ENCODE measurements around the gene ELL2. TPM values are rescaled to one million over a fixed set of nuclear protein-coding genes. Genes with fewer than 3 reads are reported as not detected.

The ELL2 gene
- total RNA-seq, 2 experiments from 2014 or later: 75.0 to 78.6 TPM

DNA sequence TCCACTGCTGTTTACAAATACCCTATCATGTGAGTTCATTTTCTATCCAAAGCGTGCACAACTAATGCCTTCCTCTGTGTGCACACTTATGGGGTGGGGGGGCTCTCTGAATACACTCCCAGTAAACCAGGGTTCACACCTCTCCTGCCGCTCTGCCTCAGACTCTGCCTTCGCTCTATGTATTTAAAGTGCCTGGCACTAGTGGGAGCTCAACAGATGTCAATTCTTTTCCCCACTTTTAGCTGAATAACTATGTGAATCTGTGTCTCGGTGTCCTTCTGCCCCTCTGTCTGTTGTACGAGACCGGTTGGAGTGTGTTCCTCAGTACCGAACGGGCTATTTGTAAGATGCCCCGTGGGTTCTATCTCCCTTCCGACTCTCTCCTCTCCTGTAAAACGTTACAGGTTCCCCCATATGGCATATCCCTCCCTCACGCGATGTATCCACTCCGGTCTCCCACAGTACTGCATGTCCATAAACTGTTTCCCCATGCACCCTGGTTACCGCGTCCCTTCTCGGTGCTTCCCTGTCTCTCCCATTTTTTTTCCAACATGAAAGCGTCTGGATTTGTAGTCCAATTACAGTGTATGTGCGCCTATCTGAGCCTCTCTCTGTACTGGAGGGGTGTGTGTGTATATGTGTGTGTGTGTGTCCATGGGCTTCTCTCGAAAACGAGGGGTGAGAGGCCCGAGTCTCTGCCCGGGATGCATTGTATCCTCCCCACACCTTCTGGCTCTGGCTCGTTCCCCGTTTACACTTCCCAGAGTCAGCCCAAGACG, 1.6 kb downstream of the ELL2 start:
- intact Hi-C loops (cut with micrococcal nuclease): loop anchor here (1.0 to 10.0 kb wide), 8 partner anchors 10 to 1225 kb away; partner anchors contain the start of genes ARSK, ERAP1, RHOBTB3 and RIOK2
- H3K27me3 Mint-ChIP-seq (ENCODE audit: low read depth): no peaks in the 10 kb centered on the region

DNA sequence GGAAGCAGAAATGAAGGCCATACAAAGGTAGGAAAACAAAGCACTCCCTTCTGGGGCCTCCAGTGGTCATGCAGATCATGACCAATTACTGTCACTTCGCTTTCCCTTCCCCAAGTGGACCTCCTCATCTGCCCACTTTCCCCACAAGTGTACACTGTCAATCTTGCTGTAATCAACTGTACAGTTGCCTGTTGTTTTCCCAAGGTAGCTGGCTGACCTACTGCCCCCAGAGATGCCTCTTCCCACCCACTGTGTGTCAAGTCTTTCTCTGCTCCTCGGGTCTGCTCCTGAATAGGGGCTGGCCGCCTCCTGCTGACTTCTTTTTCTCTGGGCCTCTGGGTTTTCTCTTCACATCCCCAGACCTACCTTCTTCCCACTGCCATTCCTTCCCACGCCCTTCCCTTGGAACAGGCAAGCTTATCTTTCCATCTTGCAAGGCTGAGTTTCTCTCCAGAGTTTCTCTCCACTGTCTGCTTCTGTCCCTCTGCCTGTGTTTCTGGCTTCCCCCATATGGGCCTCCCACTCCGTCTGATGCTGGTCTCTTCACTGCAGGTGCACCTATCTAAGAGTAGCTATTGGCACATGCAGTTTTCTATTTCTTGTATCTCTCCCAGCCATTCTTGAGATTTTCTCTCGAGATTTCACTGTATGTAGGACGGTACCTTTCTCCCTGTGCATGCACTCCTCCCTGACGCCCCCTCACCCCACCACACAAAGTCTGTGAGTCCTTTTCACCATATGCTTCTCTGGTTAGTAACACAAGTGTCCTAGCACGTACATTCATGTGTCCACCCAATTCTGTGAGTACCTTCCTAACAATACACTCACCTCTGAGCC, 2.4 kb downstream of the ELL2 start:
- Mint-ChIP-seq H3K27me3 (ENCODE audit: low read depth) (no peaks in the 10 kb centered on the region), H3K4me3 (peak overlapping the region; percentile 89), H3K27ac (no peak overlapping the region), H3K4me1 (ENCODE audit: low read depth) (peaks cover 53% of the 10 kb centered on the region), H3K36me3 (ENCODE audit: low read depth) (peaks cover 14% of the 10 kb centered on the region), H3K9me3 (no peaks in the 10 kb centered on the region)
- CTCF ChIA-PET: interaction anchor here (0.7 to 1.2 kb wide), 5 partner anchors 9 to 100 kb away, joined by 3 read pairs; no protein-coding TSS in a partner anchor
- intact Hi-C loops (cut with micrococcal nuclease): no loop called here
- no peak for DNase-seq

More for the DNA sequence above, 1.6 kb downstream of the ELL2 start:
- Mint-ChIP-seq H3K4me1 (ENCODE audit: low read depth) (peaks cover 48% of the 10 kb centered on the region), H3K9me3 (no peaks in the 10 kb centered on the region), H3K36me3 (ENCODE audit: low read depth) (peaks cover 13% of the 10 kb centered on the region), H3K27ac (peak overlapping the region; percentile 89), H3K4me3 (peak overlapping the region; percentile 89)
- CTCF ChIA-PET: interaction anchor here (0.7 to 3.9 kb wide), 6 partner anchors 9 to 376 kb away, joined by 3 to 21 read pairs (median 3); no protein-coding TSS in a partner anchor
- DNase-seq: peak; percentile 13

DNA sequence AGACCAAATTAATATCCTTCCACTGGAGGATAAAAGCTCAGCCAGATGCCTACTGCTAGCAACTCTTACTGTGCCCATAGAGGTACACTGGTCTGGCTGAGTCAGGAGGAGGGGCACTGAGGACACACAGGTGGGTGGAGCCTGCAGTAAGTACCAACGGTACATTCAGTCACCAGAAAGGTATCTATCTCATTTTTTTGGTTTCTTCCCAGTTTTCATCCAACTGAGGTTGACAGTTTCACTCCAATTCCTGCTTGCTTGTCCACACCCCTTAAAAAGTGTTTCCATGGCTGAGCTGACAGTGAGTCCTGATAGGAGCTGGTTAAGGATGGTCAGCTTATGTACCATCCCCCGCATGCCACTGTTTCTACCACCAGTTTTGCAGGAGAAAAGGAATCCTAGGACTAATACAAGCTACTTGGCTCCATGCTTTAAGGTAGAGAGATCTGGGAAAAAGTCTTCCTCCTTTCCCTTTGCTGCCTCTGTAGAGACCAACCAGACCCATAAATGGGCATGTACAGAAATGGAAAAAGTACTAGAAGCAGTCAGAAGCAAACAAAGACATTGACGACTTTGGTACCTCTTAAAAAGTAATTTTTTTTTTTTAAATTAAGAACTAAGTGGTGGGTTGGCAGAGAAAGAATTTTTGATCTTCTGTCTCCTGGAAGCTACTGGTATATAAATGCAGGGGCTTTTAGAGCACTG, 3.2 kb downstream of the ELL2 start:
- peaks cover 52% of the 10 kb centered on the region for H3K4me1 Mint-ChIP-seq (ENCODE audit: low read depth)
- H3K27me3 Mint-ChIP-seq (ENCODE audit: low read depth): no peaks in the 10 kb centered on the region
- intact Hi-C loops (cut with micrococcal nuclease): no loop called here
- peaks cover 14% of the 10 kb centered on the region for H3K36me3 Mint-ChIP-seq (ENCODE audit: low read depth)
- CTCF ChIA-PET: interaction anchor here (0.7 to 1.2 kb wide), 4 partner anchors 9 to 327 kb away, joined by 3 to 4 read pairs (median 3); no protein-coding TSS in a partner anchor
- no peak for DNase-seq
- H3K27ac Mint-ChIP-seq: no peak overlapping the region
- H3K9me3 Mint-ChIP-seq: no peaks in the 10 kb centered on the region
- no peak overlapping the region for H3K4me3 Mint-ChIP-seq

DNA sequence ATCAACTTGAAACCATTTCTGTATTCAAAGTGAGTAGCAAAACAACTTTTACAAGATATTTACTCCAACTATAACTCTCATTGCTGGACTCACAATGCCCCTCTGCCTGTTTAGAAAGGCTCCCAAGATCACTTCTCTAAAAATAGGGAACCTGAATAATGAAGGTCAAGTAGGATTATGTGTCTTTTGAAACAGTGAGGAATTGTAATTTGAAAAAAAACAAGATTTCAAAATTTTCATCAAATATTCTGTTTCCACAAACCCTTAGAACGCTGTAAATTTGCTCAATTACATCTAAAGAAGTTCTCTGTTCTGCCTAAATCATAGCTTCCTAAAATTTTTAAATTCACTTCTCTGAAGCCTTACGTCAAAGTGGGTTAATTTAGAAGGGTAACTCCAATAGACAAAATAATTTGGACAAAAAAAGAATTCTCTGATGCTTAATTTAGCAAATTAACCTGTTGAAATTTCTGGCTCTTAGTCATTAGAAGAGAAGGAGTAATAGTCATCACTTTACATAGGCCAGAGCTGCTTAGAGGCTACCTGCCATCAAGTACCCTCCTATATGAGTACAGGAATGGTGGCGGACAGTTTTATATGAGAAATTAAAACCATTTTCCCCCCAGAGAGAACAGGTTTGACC, 4.0 kb downstream of the ELL2 start:
- Mint-ChIP-seq H3K4me3 (no peak overlapping the region), H3K9me3 (no peaks in the 10 kb centered on the region), H3K36me3 (ENCODE audit: low read depth) (peaks cover 14% of the 10 kb centered on the region), H3K4me1 (ENCODE audit: low read depth) (peaks cover 51% of the 10 kb centered on the region), H3K27me3 (ENCODE audit: low read depth) (no peaks in the 10 kb centered on the region), H3K27ac (no peak overlapping the region)
- no peak for DNase-seq
- CTCF ChIA-PET: no interaction called here
- intact Hi-C loops (cut with micrococcal nuclease): no loop called here

DNA sequence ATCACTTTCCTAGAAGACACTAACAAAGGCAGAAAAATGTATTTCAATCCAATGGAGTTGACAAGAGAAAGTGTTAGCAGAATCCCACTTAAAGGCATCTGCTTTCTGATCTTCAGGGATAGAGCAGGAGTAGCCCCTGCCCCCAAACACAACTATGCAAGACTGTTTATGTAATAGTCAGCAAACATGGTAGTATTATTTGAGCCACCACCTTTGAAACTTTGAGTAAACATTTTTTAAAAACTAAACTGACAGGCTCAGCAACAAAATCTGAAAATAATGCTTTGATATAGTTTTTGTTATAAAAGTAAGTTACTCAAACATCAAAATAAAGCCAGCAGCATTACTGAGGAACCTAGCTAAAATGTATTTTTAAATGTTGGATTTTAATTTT, 4.8 kb downstream of the ELL2 start:
- Mint-ChIP-seq H3K27ac (no peak overlapping the region), H3K36me3 (ENCODE audit: low read depth) (peaks cover 18% of the 10 kb centered on the region), H3K27me3 (ENCODE audit: low read depth) (no peaks in the 10 kb centered on the region), H3K4me3 (no peak overlapping the region), H3K9me3 (no peaks in the 10 kb centered on the region), H3K4me1 (ENCODE audit: low read depth) (peaks cover 44% of the 10 kb centered on the region)
- intact Hi-C loops (cut with micrococcal nuclease): no loop called here
- CTCF ChIA-PET: no interaction called here
- DNase-seq: no peak

DNA sequence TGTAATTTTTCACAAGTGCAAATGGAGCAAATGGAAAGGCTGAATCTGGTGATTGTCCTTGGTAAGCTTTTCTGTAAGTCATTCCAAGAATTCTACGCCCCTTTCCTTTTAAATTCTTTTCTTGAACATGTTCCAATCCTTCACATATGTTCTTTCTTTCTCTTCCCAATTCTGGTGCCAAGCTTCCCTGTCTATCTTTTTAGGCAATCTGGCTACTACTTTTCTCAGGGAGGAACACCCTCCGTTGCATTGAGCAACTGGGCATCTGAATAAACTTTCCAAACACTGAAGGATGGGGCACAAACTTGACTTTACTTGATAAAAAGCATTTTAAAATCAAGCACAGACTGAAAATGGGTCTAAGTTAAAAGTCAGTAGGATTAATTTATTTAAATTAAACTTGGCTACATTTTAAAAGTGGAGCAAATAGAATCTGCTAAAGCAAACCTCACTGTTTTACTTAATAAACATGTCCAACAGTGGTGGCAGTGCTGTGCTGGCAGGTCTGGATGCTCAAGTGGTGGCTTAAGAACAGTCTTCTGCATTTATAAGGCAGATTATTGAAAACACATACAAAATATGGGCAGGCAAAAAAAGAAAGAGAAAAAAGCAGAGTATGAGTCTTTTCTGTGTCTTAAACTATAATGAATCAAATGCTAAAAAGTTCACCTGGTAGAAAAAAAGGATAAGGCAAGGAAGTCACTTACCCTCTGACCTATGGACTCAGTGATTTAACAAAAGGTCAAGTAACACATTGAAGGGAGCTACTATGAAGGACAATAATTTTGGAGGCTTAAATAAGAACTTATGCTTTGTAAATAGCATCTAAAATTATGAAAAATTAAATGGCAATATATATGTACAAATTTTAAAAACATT, 5.4 kb downstream of the ELL2 start:
- Mint-ChIP-seq H3K9me3 (no peaks in the 10 kb centered on the region), H3K36me3 (ENCODE audit: low read depth) (peaks cover 24% of the 10 kb centered on the region), H3K4me3 (no peak overlapping the region), H3K4me1 (ENCODE audit: low read depth) (peaks cover 43% of the 10 kb centered on the region), H3K27ac (no peak overlapping the region), H3K27me3 (ENCODE audit: low read depth) (no peaks in the 10 kb centered on the region)
- CTCF ChIA-PET: interaction anchor here (0.9 to 1.6 kb wide), 2 partner anchors 12 to 380 kb away, joined by 3 read pairs; no protein-coding TSS in a partner anchor
- DNase-seq: no peak
- intact Hi-C loops (cut with micrococcal nuclease): no loop called here

DNA sequence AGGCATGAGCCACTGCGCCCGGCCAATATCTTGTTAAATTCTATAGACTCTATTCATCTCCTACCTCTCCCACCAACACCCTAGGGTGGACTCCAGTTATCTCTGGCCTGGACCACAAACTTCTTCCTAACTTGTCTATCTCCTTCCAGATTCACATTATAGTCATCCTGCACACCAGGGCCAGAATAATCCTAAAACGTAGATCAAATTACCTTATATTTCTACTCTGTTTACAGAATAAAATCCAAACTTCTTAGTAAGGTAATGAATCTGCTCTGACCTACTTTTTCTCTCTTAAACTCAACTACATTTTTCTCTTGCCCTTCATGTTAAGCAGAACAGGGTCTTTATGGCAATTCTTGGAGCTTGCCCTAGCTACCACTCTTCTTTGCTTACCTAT, 6.9 kb downstream of the ELL2 start:
- peaks cover 44% of the 10 kb centered on the region for H3K4me1 Mint-ChIP-seq (ENCODE audit: low read depth)
- intact Hi-C loops (cut with micrococcal nuclease): no loop called here
- no peak for DNase-seq
- H3K27me3 Mint-ChIP-seq (ENCODE audit: low read depth): no peaks in the 10 kb centered on the region
- H3K9me3 Mint-ChIP-seq: no peaks in the 10 kb centered on the region
- H3K27ac Mint-ChIP-seq: no peak overlapping the region
- no peak overlapping the region for H3K4me3 Mint-ChIP-seq
- CTCF ChIA-PET: interaction anchor here (1.6 kb wide), 1 partner anchor 14 kb away, joined by 3 read pairs; no protein-coding TSS in a partner anchor
- peaks cover 12% of the 10 kb centered on the region for H3K36me3 Mint-ChIP-seq (ENCODE audit: low read depth)

DNA sequence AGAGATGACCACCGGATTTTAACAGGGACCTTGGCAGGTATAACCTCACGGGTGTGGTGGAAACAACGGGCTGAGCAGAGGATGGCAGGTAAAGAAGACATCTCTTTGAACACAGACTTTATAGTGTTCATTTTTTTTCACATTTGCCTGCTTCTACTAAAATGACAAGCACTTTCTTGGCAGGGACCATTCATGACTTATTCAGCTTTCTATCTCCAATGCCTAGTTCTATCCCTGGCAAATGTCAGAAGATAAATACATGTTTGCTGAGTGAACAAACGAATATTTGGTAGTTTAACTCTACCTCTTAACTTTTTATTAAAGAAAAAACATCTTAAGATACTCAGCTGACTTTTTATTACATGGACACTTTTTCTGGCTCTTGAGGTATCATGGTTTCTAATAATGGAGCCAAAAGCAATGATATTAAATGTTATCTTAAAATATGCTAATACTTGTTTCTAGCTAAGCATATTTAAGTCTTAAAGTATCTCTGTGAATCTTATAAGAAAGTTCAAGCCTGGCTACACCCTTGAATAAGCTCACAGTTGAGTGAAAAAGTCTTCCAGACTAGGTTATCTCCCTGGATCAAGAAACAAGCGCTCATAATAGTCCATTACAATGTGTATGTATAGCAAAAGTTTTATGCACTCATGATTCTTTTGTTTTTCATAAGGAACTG, 8.5 kb downstream of the ELL2 start:
- Mint-ChIP-seq H3K27me3 (ENCODE audit: low read depth) (no peaks in the 10 kb centered on the region), H3K27ac (no peak overlapping the region), H3K9me3 (no peaks in the 10 kb centered on the region), H3K36me3 (ENCODE audit: low read depth) (peaks cover 12% of the 10 kb centered on the region), H3K4me1 (ENCODE audit: low read depth) (peaks cover 33% of the 10 kb centered on the region), H3K4me3 (no peak overlapping the region)
- intact Hi-C loops (cut with micrococcal nuclease): no loop called here
- CTCF ChIA-PET: no interaction called here
- no peak for DNase-seq

DNA sequence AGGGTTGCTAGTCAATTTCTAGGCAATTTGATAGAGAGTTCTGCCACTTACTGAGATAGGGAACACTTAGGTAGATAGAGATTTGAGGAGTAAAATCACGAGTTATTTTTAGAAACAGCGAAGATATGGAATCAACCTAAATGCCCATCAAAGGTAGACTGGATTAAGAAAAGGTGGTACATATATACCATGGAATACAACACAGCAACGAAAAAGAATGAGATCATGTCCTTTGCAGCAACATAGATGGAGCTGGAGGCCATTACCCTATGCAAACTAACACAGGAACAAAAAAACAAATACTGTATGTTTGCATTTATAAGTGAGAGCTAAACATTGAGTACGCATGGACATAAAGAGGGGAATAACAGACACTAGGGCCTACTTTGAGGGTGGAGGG, 9.7 kb downstream of the ELL2 start:
- Mint-ChIP-seq H3K27ac (no peak overlapping the region), H3K4me1 (ENCODE audit: low read depth) (peaks cover 28% of the 10 kb centered on the region), H3K27me3 (ENCODE audit: low read depth) (no peaks in the 10 kb centered on the region), H3K9me3 (no peaks in the 10 kb centered on the region), H3K36me3 (ENCODE audit: low read depth) (peaks cover 12% of the 10 kb centered on the region), H3K4me3 (no peak overlapping the region)
- CTCF ChIA-PET: interaction anchor here (0.6 kb wide), 1 partner anchor 54 kb away, joined by 3 read pairs; no protein-coding TSS in a partner anchor
- DNase-seq: no peak
- intact Hi-C loops (cut with micrococcal nuclease): no loop called here

DNA sequence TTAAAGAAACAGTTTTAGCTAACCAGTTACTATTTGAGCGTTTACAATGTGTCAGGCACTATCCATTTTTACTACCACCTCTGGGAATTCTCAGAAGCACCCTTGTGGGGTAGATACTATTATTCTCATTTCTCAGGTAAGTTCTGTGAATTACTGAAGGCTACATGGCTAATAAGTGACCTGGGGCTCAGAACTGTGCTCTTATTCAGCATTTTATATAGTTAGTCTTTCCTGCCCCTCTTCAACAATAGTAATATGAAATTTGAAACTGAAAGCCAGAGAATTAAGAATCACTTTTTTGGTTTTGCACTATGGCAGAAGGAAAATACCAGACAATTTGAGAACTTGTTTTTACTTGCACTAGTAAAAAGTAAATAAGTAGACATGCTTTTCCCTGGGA, 11.8 kb downstream of the ELL2 start:
- no peak overlapping the region for H3K4me3 Mint-ChIP-seq
- DNase-seq: no peak
- H3K27ac Mint-ChIP-seq: no peak overlapping the region
- intact Hi-C loops (cut with micrococcal nuclease): loop anchor here (1.0 kb wide), 1 partner anchor 10 kb away; no protein-coding TSS in a partner anchor
- H3K9me3 Mint-ChIP-seq: no peaks in the 10 kb centered on the region
- H3K36me3 Mint-ChIP-seq (ENCODE audit: low read depth): peaks cover 14% of the 10 kb centered on the region
- CTCF ChIA-PET: interaction anchor here (0.6 to 1.4 kb wide), 4 partner anchors 9 to 578 kb away, joined by 3 to 5 read pairs (median 3); no protein-coding TSS in a partner anchor
- no peaks in the 10 kb centered on the region for H3K27me3 Mint-ChIP-seq (ENCODE audit: low read depth)
- H3K4me1 Mint-ChIP-seq (ENCODE audit: low read depth): peaks cover 20% of the 10 kb centered on the region
